GM10248 (cell line): ENCODE measurements around the gene RUNX1.

Source experiments
- CTCF ChIA-PET: fragments of 300-600 bp; sonication (Branson Sonifier 250); formaldehyde crosslinking; extraction: SDS; loops from one replicate; lab custom pipeline; 2021; ENCODE audit warnings: antibody characterized with exemption; lab: Yijun Ruan, JAX
- POLR2A ChIA-PET: fragments of 350-650 bp; sonication (Branson Sonifier 250); formaldehyde crosslinking; extraction: SDS; loops from one replicate; lab custom pipeline; 2020; ENCODE audit warnings: antibody characterized with exemption; lab: Yijun Ruan, JAX
- DNase-seq: peaks from one replicate; pipeline ENCODE4 v3.0.0; 2012; ENCODE audit errors: extremely low spot score
- TF ChIP-seq, protein P1 (sequence below): IDR thresholded peaks from 2 replicates; pipeline ENCODE4 v1.5.1; 2012; ENCODE audit warnings: mild to moderate bottlenecking, low read depth; ENCODE audit errors: extremely low read depth, missing control alignments, control extremely low read depth

RUNX1 gene

DNA sequence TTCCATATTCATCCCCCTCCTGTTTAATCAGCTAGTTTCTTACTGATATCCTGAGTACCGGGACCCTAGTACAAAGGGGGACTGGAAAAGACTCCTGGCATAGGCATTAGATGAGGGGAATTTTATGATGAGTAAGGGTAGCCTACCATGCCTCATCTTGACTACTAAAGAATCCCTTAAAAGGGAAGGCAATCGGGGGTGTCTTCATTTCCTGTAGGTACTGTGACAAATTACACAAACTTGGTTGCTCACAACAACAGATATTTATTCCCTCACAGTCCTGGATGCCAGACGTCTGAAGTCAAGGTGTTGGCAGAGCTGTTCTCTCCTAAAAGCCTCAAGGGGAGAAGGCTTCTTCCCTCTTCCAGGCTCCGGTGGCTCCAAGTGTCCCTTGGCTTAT lies 28.9 kb upstream of the RUNX1 start:
- DNase-seq, result no peak
- CTCF ChIA-PET, result no interaction called here
- POLR2A ChIA-PET, result no interaction called here
- TF ChIP-seq, protein P1, sequence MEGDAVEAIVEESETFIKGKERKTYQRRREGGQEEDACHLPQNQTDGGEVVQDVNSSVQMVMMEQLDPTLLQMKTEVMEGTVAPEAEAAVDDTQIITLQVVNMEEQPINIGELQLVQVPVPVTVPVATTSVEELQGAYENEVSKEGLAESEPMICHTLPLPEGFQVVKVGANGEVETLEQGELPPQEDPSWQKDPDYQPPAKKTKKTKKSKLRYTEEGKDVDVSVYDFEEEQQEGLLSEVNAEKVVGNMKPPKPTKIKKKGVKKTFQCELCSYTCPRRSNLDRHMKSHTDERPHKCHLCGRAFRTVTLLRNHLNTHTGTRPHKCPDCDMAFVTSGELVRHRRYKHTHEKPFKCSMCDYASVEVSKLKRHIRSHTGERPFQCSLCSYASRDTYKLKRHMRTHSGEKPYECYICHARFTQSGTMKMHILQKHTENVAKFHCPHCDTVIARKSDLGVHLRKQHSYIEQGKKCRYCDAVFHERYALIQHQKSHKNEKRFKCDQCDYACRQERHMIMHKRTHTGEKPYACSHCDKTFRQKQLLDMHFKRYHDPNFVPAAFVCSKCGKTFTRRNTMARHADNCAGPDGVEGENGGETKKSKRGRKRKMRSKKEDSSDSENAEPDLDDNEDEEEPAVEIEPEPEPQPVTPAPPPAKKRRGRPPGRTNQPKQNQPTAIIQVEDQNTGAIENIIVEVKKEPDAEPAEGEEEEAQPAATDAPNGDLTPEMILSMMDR, result no peak

DNA sequence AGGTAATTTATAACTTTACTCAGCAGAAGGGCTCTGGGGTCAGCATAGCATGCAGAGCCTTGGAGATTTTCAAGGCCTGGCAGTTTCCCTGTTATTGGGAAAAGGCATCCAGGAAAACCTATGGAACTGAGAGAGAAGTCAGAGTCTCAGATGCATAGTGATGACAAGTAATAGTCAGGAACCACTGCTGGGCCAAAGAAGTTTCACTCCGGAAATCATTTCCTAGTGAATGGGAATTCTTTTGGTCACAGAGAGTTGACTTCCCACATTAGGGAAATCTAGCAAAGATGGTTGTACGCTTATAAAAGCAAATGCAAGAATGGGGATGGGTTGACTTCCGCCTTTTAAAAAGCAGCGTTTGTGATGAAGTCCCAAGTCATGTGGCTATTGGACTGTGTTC lies 28.4 kb upstream of the RUNX1 start:
- TF ChIP-seq, protein P1, result no peak
- no peak for DNase-seq
- ChIA-PET POLR2A (no interaction called here), CTCF (no interaction called here)

DNA sequence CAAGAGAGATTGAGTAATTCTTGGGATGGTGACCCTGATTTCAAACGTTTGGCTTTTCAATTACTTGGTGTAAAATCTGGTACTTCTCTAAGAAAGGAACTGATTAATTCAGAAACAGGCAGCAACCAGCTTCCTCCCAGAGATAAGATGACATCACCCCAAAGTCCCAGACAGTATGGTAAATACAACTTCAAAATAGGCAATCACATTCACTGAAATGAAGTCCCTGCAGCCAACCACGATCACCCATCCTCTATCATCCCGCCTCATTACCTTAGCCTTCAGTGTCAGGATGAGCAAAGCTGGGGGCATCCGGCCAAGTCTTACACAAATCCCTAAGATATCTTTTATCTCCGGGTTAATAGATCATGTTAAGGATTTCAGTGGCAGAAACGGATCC lies 26.4 kb upstream of the RUNX1 start:
- CTCF ChIA-PET, result interaction anchor here (1.0 to 1.7 kb wide), 5 partner anchors 7 to 329 kb away, joined by 3 to 4 read pairs (median 3); no protein-coding TSS in a partner anchor
- TF ChIP-seq, protein P1, result no peak
- POLR2A ChIA-PET, result no interaction called here
- DNase-seq, result no peak

DNA sequence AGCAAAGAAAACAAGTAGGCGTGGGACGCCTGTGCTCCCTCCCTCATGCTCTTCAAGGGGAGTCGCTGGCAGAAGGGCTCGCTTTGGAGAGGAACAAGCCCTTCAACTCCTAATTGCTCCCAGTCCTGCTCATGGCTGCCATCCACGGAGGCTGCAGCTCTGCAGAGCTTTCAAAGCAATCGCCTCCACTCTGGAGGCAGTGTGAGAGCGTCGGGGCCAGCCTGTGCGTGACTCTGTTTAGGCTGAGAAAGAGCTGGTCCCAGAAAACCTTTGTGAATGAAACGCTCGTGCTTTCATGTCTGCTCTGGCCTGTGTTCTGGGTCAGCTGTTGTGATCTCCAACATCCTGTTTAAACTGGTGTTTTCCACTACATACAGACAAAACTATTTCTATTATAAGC lies 23.9 kb upstream of the RUNX1 start:
- POLR2A ChIA-PET, result no interaction called here
- no peak for DNase-seq
- TF ChIP-seq, protein P1, result no peak
- CTCF ChIA-PET, result interaction anchor here (1.2 kb wide), 1 partner anchor 21 kb away, joined by 3 read pairs; no protein-coding TSS in a partner anchor

DNA sequence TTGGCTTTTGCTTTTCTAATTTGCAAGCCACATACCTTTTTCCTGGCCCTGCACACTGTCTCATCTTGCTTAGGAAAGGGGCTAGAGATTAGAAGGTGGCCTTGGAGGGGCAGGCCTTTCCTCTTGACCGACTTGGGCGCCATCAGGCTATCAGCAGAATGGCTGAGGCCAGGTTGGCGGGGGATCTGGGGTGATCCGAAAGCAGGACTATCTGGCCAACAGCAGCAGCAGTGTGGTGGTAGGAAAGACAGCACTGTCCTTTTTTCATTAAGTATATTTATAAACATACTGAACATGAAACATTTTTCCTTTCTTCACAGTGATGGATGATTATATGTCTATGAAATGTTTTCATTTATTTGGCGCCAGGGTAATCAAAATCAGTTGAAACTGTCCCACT lies 23.5 kb upstream of the RUNX1 start:
- ChIA-PET CTCF (interaction anchor here (1.2 kb wide), 1 partner anchor 20 kb away, joined by 3 read pairs; no protein-coding TSS in a partner anchor), POLR2A (no interaction called here)
- TF ChIP-seq, protein P1, result no peak
- DNase-seq, result no peak

DNA sequence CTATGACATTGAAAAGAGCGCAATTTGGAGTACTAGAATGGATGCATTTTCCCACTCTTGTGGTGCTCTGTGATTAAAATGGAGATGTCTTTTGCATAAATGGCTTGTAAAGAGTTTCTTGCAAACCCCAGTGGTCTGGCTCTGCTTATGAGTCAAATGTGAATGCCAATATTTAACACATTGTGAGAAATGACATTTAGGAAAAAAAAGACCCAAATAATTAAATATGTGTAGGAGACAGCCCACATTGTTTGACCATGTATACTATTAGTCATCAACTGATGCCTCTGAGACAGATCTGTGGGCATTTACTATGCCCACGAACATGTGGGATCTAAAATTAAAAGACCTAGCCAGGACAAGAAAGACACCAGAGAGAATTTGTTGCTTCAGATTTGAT lies 22.2 kb upstream of the RUNX1 start:
- DNase-seq, result no peak
- TF ChIP-seq, protein P1, result no peak
- ChIA-PET POLR2A (no interaction called here), CTCF (no interaction called here)
